Parathyroid adenoma (tissue), 2 donors: ENCODE measurements around the gene CPNE4.

ENCODE experiments used
- H2AFZ ChIP-seq: fragments of 300-600 bp; sonication (generic); one replicate; pipeline ENCODE4 v1.7.0; 2017; ENCODE audit warnings: antibody characterized with exemption, mild to moderate bottlenecking
- H3K27ac ChIP-seq: fragments of 300-600 bp; sonication (generic); one replicate; pipeline ENCODE4 v1.7.0; 2017
- H3K27me3 ChIP-seq: fragments of 300-600 bp; sonication (generic); one replicate; pipeline ENCODE4 v1.7.0; 2017; ENCODE audit warnings: low read length; ENCODE audit not compliant: control insufficient read depth, insufficient read depth
- H3K36me3 ChIP-seq: fragments of 300-600 bp; sonication (generic); one replicate; pipeline ENCODE4 v1.7.0; 2017; ENCODE audit warnings: low read length; ENCODE audit not compliant: control insufficient read depth, insufficient read depth
- H3K4me1 ChIP-seq: fragments of 300-600 bp; sonication (generic); one replicate; pipeline ENCODE4 v1.7.0; 2017; ENCODE audit warnings: control low read depth
- H3K4me2 ChIP-seq: fragments of 300-600 bp; sonication (generic); one replicate; pipeline ENCODE4 v1.7.0; 2017; ENCODE audit warnings: low read length
- H3K4me3 ChIP-seq: fragments of 300-600 bp; sonication (generic); one replicate; pipeline ENCODE4 v1.7.0; 2017; ENCODE audit warnings: low read depth, low read length
- H3K79me2 ChIP-seq: fragments of 300-600 bp; sonication (generic); one replicate; pipeline ENCODE4 v1.7.0; 2017; ENCODE audit warnings: control low read depth
- H3K9ac ChIP-seq: fragments of 300-600 bp; sonication (generic); one replicate; pipeline ENCODE4 v1.7.0; 2017; ENCODE audit warnings: mild to moderate bottlenecking
- H3K9me3 ChIP-seq: fragments of 300-600 bp; sonication (generic); one replicate; pipeline ENCODE4 v1.7.0; 2017; ENCODE audit warnings: low read length; ENCODE audit not compliant: control insufficient read depth
- TF ChIP-seq, protein P1 (sequence below): fragments of 300-600 bp; sonication (generic); IDR thresholded peaks from one replicate; pipeline ENCODE4 v1.7.0; 2017; ENCODE audit warnings: antibody characterized with exemption, mild to moderate bottlenecking
- donor health status: primary hyperparathyroidism.

The CPNE4 gene

DNA sequence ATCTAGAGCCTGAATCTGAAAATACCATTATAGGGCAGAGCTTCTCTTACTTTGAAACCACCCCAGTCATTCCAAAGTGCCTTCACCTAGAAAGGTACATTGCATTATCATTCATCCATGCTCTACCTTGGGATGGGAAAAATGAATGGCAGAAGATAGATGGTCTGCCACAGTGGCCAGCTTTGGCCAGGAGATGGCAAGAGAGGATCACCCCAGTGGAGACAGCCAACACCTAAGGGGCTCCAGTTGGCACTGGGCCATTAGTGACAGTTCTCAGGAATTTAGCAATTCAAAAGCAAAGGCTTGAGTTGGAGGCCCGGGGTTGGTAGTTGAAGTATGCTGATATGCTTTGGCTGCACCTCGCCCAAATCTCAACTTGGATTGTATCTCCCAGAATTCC, 278.4 kb downstream of the CPNE4 start:
- H3K9me3 ChIP-seq, result no peaks in the 10 kb centered on the region
- no peak overlapping the region for H3K4me2 ChIP-seq
- H3K9ac ChIP-seq, result no peak overlapping the region
- H3K36me3 ChIP-seq, result no peaks in the 10 kb centered on the region
- no peak overlapping the region for H2AFZ ChIP-seq
- H3K79me2 ChIP-seq, result no peaks in the 10 kb centered on the region
- no peak overlapping the region for H3K27ac ChIP-seq
- no peaks in the 10 kb centered on the region for H3K27me3 ChIP-seq
- H3K4me3 ChIP-seq, result no peak overlapping the region
- TF ChIP-seq, protein P1, sequence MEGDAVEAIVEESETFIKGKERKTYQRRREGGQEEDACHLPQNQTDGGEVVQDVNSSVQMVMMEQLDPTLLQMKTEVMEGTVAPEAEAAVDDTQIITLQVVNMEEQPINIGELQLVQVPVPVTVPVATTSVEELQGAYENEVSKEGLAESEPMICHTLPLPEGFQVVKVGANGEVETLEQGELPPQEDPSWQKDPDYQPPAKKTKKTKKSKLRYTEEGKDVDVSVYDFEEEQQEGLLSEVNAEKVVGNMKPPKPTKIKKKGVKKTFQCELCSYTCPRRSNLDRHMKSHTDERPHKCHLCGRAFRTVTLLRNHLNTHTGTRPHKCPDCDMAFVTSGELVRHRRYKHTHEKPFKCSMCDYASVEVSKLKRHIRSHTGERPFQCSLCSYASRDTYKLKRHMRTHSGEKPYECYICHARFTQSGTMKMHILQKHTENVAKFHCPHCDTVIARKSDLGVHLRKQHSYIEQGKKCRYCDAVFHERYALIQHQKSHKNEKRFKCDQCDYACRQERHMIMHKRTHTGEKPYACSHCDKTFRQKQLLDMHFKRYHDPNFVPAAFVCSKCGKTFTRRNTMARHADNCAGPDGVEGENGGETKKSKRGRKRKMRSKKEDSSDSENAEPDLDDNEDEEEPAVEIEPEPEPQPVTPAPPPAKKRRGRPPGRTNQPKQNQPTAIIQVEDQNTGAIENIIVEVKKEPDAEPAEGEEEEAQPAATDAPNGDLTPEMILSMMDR, result no peak
- no peaks in the 10 kb centered on the region for H3K4me1 ChIP-seq

DNA sequence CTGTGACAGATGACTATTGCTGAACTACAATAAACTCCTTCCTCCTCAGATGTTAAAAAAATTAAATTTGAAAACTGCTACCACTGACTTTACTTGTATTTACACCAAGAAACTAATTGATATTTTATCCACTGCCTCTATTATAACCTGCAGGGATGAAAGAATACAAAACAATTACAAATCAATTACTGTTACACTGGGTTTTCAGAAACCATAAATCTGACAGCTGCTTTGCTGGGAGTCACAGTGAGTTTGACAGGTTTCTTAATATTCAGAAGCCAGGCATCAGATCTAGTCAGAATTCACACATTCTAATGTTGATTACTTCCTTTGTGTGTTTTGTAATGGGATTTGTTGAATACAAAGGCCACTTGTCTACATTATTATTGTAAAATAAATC, 279.4 kb downstream of the CPNE4 start:
- Histone ChIP-seq H3K27ac (no peak overlapping the region), H3K9me3 (no peaks in the 10 kb centered on the region), H3K4me1 (no peaks in the 10 kb centered on the region), H3K36me3 (no peaks in the 10 kb centered on the region), H3K4me3 (no peak overlapping the region), H3K9ac (no peak overlapping the region), H2AFZ (no peak overlapping the region), H3K4me2 (no peak overlapping the region), H3K79me2 (no peaks in the 10 kb centered on the region), H3K27me3 (no peaks in the 10 kb centered on the region)
- TF ChIP-seq, protein P1, result no peak

DNA sequence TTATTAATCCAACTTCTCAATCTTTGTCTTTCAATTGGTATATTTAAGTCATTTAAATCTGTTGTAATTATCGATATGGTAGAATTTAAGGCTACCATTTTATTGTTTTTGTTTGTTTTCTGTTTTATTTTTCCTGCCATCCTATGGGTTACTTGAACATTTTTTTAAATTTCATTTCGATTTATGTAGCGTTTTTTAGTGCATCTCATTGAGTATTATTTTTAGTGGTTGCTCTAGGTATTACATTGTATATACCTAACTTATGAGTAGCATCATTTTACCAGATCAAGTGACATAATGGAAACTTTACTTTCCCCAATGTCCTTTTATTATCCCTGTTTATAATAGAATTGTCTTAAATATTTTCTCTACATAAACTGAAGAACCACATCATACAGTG, 284.6 kb downstream of the CPNE4 start:
- Histone ChIP-seq H3K27me3 (no peaks in the 10 kb centered on the region), H3K4me2 (no peak overlapping the region), H3K9ac (no peak overlapping the region), H3K4me1 (no peaks in the 10 kb centered on the region), H3K27ac (no peak overlapping the region), H3K36me3 (no peaks in the 10 kb centered on the region), H3K4me3 (no peak overlapping the region), H3K9me3 (no peaks in the 10 kb centered on the region), H2AFZ (no peak overlapping the region), H3K79me2 (no peaks in the 10 kb centered on the region)
- TF ChIP-seq, protein P1, result no peak

DNA sequence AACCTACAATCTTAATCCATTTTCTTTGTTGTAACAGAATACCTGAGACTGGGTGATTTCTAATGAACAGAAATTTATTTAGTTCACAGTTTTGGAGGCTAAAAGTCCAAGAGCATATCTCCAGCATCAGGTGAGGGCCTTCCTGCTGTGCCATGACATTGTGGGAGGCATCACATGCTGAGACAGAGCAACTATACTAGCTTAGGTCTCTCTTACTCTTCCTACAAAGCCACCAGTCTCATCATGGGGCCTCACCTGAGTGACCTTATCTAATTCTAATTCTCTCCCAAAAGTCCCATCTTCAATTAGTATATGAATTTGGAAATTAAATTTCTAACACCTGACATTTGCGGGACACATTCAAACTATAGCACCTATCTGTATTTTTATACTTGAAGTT, 285.0 kb downstream of the CPNE4 start:
- H3K36me3 ChIP-seq, result no peaks in the 10 kb centered on the region

DNA sequence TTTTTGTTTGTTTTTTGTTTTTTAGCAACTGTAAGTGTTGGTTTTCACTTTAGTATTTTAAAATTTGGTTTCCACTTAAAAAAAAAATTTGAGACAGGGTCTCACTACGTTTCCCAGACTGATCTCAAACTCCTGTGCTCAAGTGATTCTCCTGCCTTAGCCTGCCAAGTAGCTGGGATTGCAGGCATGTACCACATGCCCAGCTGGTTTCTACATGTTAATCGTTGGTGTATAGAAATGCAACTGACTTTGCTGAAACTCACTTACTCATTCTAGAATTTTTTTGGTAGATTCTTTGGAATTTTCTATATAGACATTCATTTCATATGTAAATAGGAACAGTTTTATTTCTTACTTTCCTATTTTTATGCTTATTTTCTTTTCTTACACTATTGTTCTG, 287.3 kb downstream of the CPNE4 start:
- H3K4me1 ChIP-seq, result no peaks in the 10 kb centered on the region
- H3K9ac ChIP-seq, result no peak overlapping the region
- no peak overlapping the region for H3K4me3 ChIP-seq
- H3K79me2 ChIP-seq, result no peaks in the 10 kb centered on the region
- H3K27me3 ChIP-seq, result no peaks in the 10 kb centered on the region
- H3K36me3 ChIP-seq, result no peaks in the 10 kb centered on the region
- no peak overlapping the region for H2AFZ ChIP-seq
- no peak overlapping the region for H3K4me2 ChIP-seq
- H3K27ac ChIP-seq, result no peak overlapping the region
- H3K9me3 ChIP-seq, result no peaks in the 10 kb centered on the region
- TF ChIP-seq, protein P1, result no peak

More for the DNA sequence above, 285.0 kb downstream of the CPNE4 start:
- Histone ChIP-seq H3K9me3 (no peaks in the 10 kb centered on the region), H2AFZ (no peak overlapping the region), H3K9ac (no peak overlapping the region), H3K4me3 (no peak overlapping the region), H3K4me2 (no peak overlapping the region), H3K27ac (no peak overlapping the region), H3K4me1 (no peaks in the 10 kb centered on the region), H3K27me3 (no peaks in the 10 kb centered on the region), H3K79me2 (no peaks in the 10 kb centered on the region)
- TF ChIP-seq, protein P1, result no peak
